Measurements from ENCODE around the gene PTPRK. TPM values are rescaled to one million over a fixed set of nuclear protein-coding genes. Genes with fewer than 3 reads are reported as not detected.

The PTPRK gene
- total and polyA plus RNA-seq, 2 of the 8 experiments (the other 6 are each of a cell fraction or from before 2014, with no cell fraction given), result 11.4 to 47.3 TPM

DNA sequence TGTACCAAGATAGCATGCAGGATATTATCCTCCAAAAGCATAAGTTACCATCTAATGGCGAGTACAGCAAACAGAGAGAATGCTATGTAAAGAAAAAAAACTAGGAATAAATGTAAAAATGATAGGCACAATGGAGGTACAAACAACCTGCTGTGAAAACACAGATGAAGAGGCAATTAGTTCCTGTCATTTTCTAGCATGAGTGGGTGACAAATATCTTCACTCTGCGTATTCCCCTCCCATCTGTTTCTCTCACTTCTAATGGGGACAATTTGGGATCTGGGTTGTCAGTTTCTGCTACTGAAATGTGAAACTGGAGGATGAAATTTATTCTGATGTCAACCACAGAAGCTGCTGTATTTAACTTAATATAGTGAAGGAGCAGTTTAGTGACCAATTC is 11.7 kb upstream of the PTPRK start:
- POLR2A ChIA-PET (ENCODE audit: partially characterized antibody), result no interaction called here
- TF ChIP-seq MAFK (IDR thresholded peaks at IDR 0.05; ENCODE audit: low read depth, low read length), result no peak
- TF ChIP-seq NANOG (IDR thresholded peaks at IDR 0.05; ENCODE audit: insufficient read depth, low read depth, low read length, poor library complexity, severe bottlenecking), result no peak
- no peak for TF ChIP-seq SP4 (IDR thresholded peaks at IDR 0.05; ENCODE audit: low read length)
- no peak for TF ChIP-seq KDM1A (IDR thresholded peaks at IDR 0.05; ENCODE audit: borderline replicate concordance, low read length)
- no peak for TF ChIP-seq CBX5 (IDR thresholded peaks at IDR 0.05; ENCODE audit: low read depth, low read length)

More for the DNA sequence above, 11.7 kb upstream of the PTPRK start:
- Histone ChIP-seq H3K56ac (replicated peaks; ENCODE audit: insufficient read length, low read depth, low read length) (no peak overlapping the region), H3K18ac (ENCODE audit: extremely low read depth, low read length) (no peak overlapping the region), H3K14ac (ENCODE audit: insufficient read length) (no peak overlapping the region), H3K36me3 (ENCODE audit: control insufficient read depth in 2 of 4, insufficient read depth in 4 of 4, low read length in 3 of 4) (no peaks in the 10 kb centered on the region), H3K23ac (ENCODE audit: insufficient read length) (no peak overlapping the region), H3K4me1 (replicated peaks in 1 of 4; ENCODE audit: control insufficient read depth in 3 of 4, insufficient read depth in 4 of 4, low read length in 3 of 4) (no peaks in the 10 kb centered on the region), H4K5ac (ENCODE audit: insufficient read length, low read depth, low read length) (no peak overlapping the region), H2BK20ac (ENCODE audit: low read length) (no peak overlapping the region), H3K23me2 (ENCODE audit: low read depth, low read length) (no peaks in the 10 kb centered on the region; the same call in 1 of the 2 replicates), H4K20me1 (replicated peaks in 1 of 2; ENCODE audit: control insufficient read depth in 1 of 2, insufficient read depth in 2 of 2, low read length in 2 of 2) (no peaks in the 10 kb centered on the region), H3K79me2 (ENCODE audit: control insufficient read depth in 1 of 2, insufficient read depth in 2 of 2, low read length in 2 of 2) (no peaks in the 10 kb centered on the region), H2BK120ac (replicated peaks; ENCODE audit: low read depth, low read length) (no peak overlapping the region), H2BK15ac (ENCODE audit: low read length) (no peak overlapping the region), H3K27ac (ENCODE audit: low read depth, low read length) (no peak overlapping the region), H4K91ac (replicated peaks; ENCODE audit: insufficient read length, low read length) (no peak overlapping the region), H2AK5ac (ENCODE audit: low read depth, low read length) (no peak overlapping the region), H4K8ac (ENCODE audit: extremely low read depth, insufficient read depth, low read length) (no peak overlapping the region), H3K9ac (replicated peaks in 1 of 4; ENCODE audit: extremely low read depth in 1 of 4, low read depth in 3 of 4, low read length in 3 of 4) (no peak overlapping the region), H3K79me1 (ENCODE audit: low read depth, low read length) (no peaks in the 10 kb centered on the region), H2AFZ (ENCODE audit: low read length) (no peak overlapping the region; the same call in 1 of the 2 replicates), H3K27me3 (replicated peaks in 1 of 4; ENCODE audit: control insufficient read depth in 3 of 4, extremely low read depth in 1 of 4, insufficient read depth in 3 of 4, low read length in 3 of 4) (no peaks in the 10 kb centered on the region), H2BK12ac (ENCODE audit: low read depth, low read length) (no peak overlapping the region), H2BK5ac (ENCODE audit: low read depth, low read length) (no peak overlapping the region), H3K9me3 (ENCODE audit: insufficient read depth in 2 of 2, low read depth in 1 of 2, low read length in 1 of 2) (no peaks in the 10 kb centered on the region), H3K4me2 (ENCODE audit: insufficient read depth in 1 of 2, low read depth in 2 of 2, low read length in 2 of 2) (no peak overlapping the region), H3K4ac (replicated peaks; ENCODE audit: insufficient read length, low read depth, low read length) (no peak overlapping the region), H3K4me3 (ENCODE audit: extremely low read depth in 1 of 4, insufficient read depth in 2 of 4, low read depth in 3 of 4, low read length in 4 of 4) (no peak overlapping the region)
- FAIRE-seq (no peak), DNase-seq (ENCODE audit: low read depth in 1 of 2, low spot score in 2 of 2) (no peak)
- 84% methylated on average over 2 of the region's 2 CpGs; no CpG with 5 or more reads in 1 of the 2 experiments for WGBS, 2 experiments (ENCODE audit: extremely low coverage in 1 of 2, insufficient coverage in 1 of 2, insufficient read length in 1 of 2, insufficient replicate concordance in 2 of 2, low coverage in 1 of 2, low lambda C conversion rate in 2 of 2, missing lambda C conversion rate in 1 of 2)
- CTCF ChIA-PET (ENCODE audit: partially characterized antibody), result no interaction called here
